Muscle of leg (tissue), 11 donors: ENCODE data around the gene LIN9. TPM values are rescaled to one million over a fixed set of nuclear protein-coding genes. Genes with fewer than 3 reads are reported as not detected.

Experiments used
- DNase-seq: peaks from one replicate; pipeline ENCODE4 v3.0.0; 2013
- H3K27ac ChIP-seq: one replicate; pipeline ENCODE4 v1.5.1; 2013; ENCODE audit warnings: mild to moderate bottlenecking, low read length, control low read depth
- H3K27me3 ChIP-seq: one replicate; pipeline ENCODE4 v1.6.1; 2013; ENCODE audit warnings: low read length; ENCODE audit not compliant: control insufficient read depth, insufficient read depth
- H3K36me3 ChIP-seq: one replicate; pipeline ENCODE4 v1.6.1; 2013; ENCODE audit warnings: low read length; ENCODE audit not compliant: control insufficient read depth, insufficient read depth
- H3K4me1 ChIP-seq: one replicate; pipeline ENCODE4 v1.6.1; 2013; ENCODE audit warnings: low read length; ENCODE audit not compliant: control insufficient read depth, insufficient read depth
- H3K4me3 ChIP-seq: one replicate; pipeline ENCODE4 v1.5.1; 2013; ENCODE audit warnings: low read length, control low read depth
- H3K9me3 ChIP-seq: replicated peaks from 2 replicates; pipeline ENCODE4 v1.6.1; 2013; ENCODE audit warnings: low read depth, low read length; ENCODE audit not compliant: control insufficient read depth
- WGBS: methylation state at CpG from one replicate; pipeline ENCODE4 v1.1.5; 2013; ENCODE audit warnings: missing lambda C conversion rate; ENCODE audit not compliant: insufficient coverage; 5-methylcytosine and 5-hydroxymethylcytosine counted together
- polyA plus RNA-seq, 8 donors: library from polyadenylated mRNA; unstranded; fragments of 120-200 nt; gene quantifications; one replicate each; pipeline versions ENCODE4 v1.2.1 to v1.2.3, GENCODE V29; 2013; ENCODE audit warnings: inconsistent platforms in 1 of 8, low replicate concordance in 1 of 8; ENCODE audit not compliant: insufficient read length in 8 of 8, insufficient read depth in 1 of 8
- total RNA-seq: library from RNA; stranded (reverse); fragments of 120-200 nt; gene quantifications from one replicate; pipeline ENCODE4 v1.2.4, GENCODE V29; 2013

LIN9 gene
- total and polyA plus RNA-seq, 9 donors = 6.2 to 8.2 (median 6.6) TPM

DNA sequence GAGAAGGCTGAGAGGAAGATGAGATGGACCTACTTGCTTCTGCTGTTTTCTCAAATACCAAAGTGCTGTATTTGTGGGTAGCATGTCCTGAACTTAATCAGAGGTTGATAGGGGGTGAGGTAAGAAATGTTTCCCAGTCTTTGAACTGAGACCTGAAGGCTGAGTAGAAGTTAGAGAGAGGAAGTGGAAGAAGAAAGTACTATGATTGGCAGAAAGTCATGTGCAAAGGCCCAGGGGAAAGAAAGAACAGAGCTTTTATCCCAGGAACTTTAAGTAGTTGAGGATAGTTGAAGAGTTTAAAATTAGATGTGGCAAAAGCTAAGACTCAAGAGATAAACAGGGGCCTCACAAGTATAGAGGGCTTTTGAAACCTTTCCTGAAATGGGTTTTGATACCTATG, 15.5 kb upstream of the LIN9 start:
- no peak overlapping the region for H3K4me3 ChIP-seq
- H3K27ac ChIP-seq = no peak overlapping the region
- H3K27me3 ChIP-seq = peaks cover 2% of the 10 kb centered on the region
- H3K4me1 ChIP-seq = no peaks in the 10 kb centered on the region
- H3K9me3 ChIP-seq = no peaks in the 10 kb centered on the region
- no peaks in the 10 kb centered on the region for H3K36me3 ChIP-seq
- DNase-seq = no peak

GRCh38 chr1:226322986-226323385, 14.0 kb upstream of the LIN9 start:
- no peaks in the 10 kb centered on the region for H3K4me1 ChIP-seq
- no peak for DNase-seq
- H3K36me3 ChIP-seq = no peaks in the 10 kb centered on the region
- no peak overlapping the region for H3K4me3 ChIP-seq
- no peaks in the 10 kb centered on the region for H3K9me3 ChIP-seq
- WGBS = 86% methylated on average over 3 of the region's 3 CpGs
- H3K27ac ChIP-seq = no peak overlapping the region
- H3K27me3 ChIP-seq = peaks cover 2% of the 10 kb centered on the region

GRCh38 chr1:226320930-226321329, 12.0 kb upstream of the LIN9 start:
- no peak for DNase-seq
- Histone ChIP-seq H3K9me3 (no peaks in the 10 kb centered on the region), H3K27ac (no peak overlapping the region), H3K36me3 (no peaks in the 10 kb centered on the region), H3K4me1 (no peaks in the 10 kb centered on the region), H3K27me3 (peaks cover 4% of the 10 kb centered on the region), H3K4me3 (no peak overlapping the region)
- 85% methylated on average over 6 of the region's 10 CpGs for WGBS

- H3K36me3 ChIP-seq = no peaks in the 10 kb centered on the region
- 90% methylated on average over 1 of the region's 5 CpGs for whole genome bisulfite sequencing
- H3K27me3 ChIP-seq = peaks cover 2% of the 10 kb centered on the region
- no peak overlapping the region for H3K4me3 ChIP-seq
- H3K27ac ChIP-seq = no peak overlapping the region
- H3K9me3 ChIP-seq = no peaks in the 10 kb centered on the region
- DNase-seq = no peak
- H3K4me1 ChIP-seq = no peaks in the 10 kb centered on the region
Measured at GRCh38 chr1:226318471-226318870, 9.5 kb upstream of the LIN9 start.

DNA sequence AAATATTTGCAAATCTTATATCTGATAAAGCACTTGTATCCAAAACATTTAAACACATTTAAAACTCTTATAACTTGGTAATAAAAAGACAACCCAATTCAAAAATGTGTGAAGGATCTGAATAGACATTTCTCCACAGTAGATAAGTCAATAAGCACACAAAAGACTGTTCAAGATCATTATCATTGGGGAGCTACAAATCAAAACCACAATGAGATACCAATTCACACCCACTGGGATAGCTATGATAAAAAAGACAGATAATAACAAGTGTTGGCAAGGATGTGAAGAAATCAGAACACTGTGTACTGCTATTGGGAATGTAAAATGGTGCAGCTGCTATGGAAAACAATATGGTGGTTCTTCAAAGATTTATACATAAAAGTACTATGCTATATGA, 5.1 kb upstream of the LIN9 start:
- Histone ChIP-seq H3K27me3 (peaks cover 2% of the 10 kb centered on the region), H3K36me3 (no peaks in the 10 kb centered on the region), H3K4me1 (peaks cover 8% of the 10 kb centered on the region), H3K27ac (no peak overlapping the region), H3K4me3 (no peak overlapping the region), H3K9me3 (no peaks in the 10 kb centered on the region)
- no peak for DNase-seq

DNA sequence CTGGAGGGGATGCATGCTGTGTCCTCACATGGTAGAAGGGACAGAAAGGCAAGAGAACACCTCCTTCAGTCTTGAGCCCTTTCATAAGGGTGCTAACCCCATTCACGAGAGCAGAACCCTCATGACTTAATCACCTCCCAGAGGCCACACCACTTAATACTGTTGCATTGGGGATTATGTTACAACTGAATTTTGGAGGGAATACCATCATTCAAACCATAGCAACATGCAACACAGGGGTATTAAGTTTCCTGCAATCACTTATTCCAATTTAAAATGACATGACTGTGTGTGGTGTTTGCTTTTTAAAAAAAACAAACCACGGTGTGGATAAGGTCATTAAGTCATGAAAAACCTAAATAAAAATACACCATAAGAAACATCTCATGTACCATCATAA, 3.1 kb upstream of the LIN9 start:
- Histone ChIP-seq H3K27ac (no peak overlapping the region), H3K4me1 (peaks cover 12% of the 10 kb centered on the region), H3K36me3 (no peaks in the 10 kb centered on the region), H3K4me3 (no peak overlapping the region), H3K27me3 (peaks cover 2% of the 10 kb centered on the region), H3K9me3 (no peaks in the 10 kb centered on the region)
- WGBS = no CpG with 5 or more reads among the region's 2 CpGs
- DNase-seq = no peak

DNA sequence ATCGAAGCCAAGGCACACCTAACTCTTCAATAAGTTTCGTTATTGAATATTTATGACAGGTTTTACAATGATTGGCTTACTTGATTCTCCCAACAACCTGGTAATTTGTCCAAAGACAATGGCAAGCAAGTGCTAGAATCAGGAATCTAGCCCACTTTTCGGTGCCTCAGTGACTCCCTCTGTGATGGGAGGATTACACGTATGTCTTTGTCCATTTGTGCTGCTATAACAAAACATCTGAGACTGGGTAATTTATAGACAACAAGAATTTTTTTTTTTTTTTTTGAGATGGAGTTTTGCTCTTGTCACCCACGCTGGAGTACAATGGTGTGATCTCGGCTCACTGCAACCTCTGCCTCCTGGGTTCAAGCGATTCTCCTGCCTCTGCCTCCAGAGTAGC, 2.4 kb upstream of the LIN9 start:
- no peaks in the 10 kb centered on the region for H3K27me3 ChIP-seq
- no peaks in the 10 kb centered on the region for H3K36me3 ChIP-seq
- no peak for DNase-seq
- H3K4me1 ChIP-seq = peaks cover 12% of the 10 kb centered on the region
- H3K4me3 ChIP-seq = no peak overlapping the region
- WGBS = 100% methylated on average over 1 of the region's 7 CpGs
- no peak overlapping the region for H3K27ac ChIP-seq
- no peaks in the 10 kb centered on the region for H3K9me3 ChIP-seq

- Histone ChIP-seq H3K27ac (no peak overlapping the region), H3K36me3 (no peaks in the 10 kb centered on the region), H3K4me1 (peaks cover 12% of the 10 kb centered on the region), H3K9me3 (no peaks in the 10 kb centered on the region), H3K27me3 (no peaks in the 10 kb centered on the region), H3K4me3 (no peak overlapping the region)
- WGBS = no CpG with 5 or more reads among the region's 2 CpGs
- no peak for DNase-seq
Measured at GRCh38 chr1:226310637-226311195, 1.8 kb upstream of the LIN9 start.

DNA sequence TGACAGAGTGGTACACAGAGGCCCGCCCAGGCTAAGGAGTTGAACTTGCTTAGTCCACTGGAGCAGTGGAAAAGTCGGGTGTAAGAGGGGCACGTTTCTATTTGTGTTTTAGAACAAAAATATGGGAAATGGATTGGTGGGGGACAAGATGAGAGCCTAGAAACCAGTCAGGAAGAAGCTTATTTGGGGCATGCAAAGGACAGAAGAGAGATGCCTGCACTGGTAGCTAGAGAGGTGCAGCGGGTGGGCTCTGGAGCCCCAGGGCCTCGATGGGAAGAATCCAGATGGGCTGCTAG, 1.2 kb upstream of the LIN9 start:
- H3K27me3 ChIP-seq = no peaks in the 10 kb centered on the region
- no peaks in the 10 kb centered on the region for H3K9me3 ChIP-seq
- DNase-seq = no peak
- H3K4me1 ChIP-seq = peaks cover 12% of the 10 kb centered on the region
- no peak overlapping the region for H3K27ac ChIP-seq
- H3K36me3 ChIP-seq = no peaks in the 10 kb centered on the region
- WGBS = 83% methylated on average over 5 of the region's 5 CpGs
- H3K4me3 ChIP-seq = no peak overlapping the region

DNA sequence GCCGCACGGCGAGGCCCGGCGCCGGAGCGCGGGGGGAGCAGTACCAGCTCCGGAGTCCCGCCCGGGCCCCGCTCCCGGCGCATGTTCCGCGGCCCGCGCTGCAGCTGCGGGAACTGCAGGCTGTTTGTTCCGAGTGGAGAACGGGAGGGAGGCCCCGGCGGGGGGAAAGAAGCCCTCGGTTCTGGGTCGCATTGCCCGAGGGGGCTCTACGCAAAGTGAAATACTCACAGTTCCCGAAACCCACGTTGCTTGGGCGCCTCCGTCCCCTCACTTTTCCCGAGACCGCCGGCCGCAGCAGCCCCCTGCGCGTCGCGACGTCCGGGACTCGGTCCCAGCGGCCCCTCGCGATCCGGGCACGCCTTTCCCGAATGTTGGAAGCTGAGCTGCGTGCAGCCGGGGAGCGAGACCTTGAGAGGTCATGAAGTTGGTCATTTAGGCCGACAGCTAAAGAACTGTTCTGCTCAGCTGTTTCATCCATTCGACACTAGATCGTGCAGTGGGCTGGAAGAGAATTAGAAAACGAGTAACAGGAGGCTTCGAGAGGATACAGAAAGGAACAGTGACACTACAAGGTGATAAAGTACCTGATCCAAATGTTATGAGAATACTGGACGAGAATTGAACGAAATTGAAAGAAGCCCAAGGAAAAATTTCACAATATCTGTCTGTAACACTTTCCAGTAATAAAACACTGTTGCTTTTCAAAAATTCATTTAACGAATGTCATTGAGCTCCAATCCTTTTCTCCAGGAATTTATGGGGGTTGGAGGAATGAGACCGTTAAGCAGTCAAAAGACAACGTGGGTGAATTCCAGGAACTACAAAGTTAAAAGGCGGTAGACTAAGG, 657 bp upstream of the LIN9 start:
- Histone ChIP-seq H3K36me3 (no peaks in the 10 kb centered on the region), H3K4me1 (peaks cover 12% of the 10 kb centered on the region), H3K9me3 (no peaks in the 10 kb centered on the region), H3K27me3 (no peaks in the 10 kb centered on the region), H3K27ac (peak overlapping the region; percentile 84), H3K4me3 (peak overlapping the region; percentile 68)
- peak; percentile 58 for DNase-seq
- WGBS = 1% methylated on average over 56 of the region's 62 CpGs
